ENCODE results near the gene ADGRG3. TPM values are rescaled to one million over a fixed set of nuclear protein-coding genes. Genes with fewer than 3 reads are reported as not detected.

Gene ADGRG3
- total and polyA plus RNA-seq, 9 of the 15 experiments (the other 6 are each of a cell fraction or from before 2014, with no cell fraction given), result 0.09 to 0.52 (median 0.14) TPM; not detected in 3

GRCh38 chr16:57734925-57735754 is 67.0 kb downstream of the ADGRG3 start (continued):
- no peak for TF ChIP-seq HMGN3 (IDR thresholded peaks at IDR 0.05; ENCODE audit: borderline replicate concordance, extremely low read depth, insufficient read length, low read depth, low read length)
- TF ChIP-seq DDX20 (tag; IDR thresholded peaks at IDR 0.05; ENCODE audit: low read depth), result no peak
- TF ChIP-seq PURB (CRISPR knock-in tag; IDR thresholded peaks at IDR 0.05; ENCODE audit: low read depth), result no peak
- no peak for TF ChIP-seq KLF1 (tag; IDR thresholded peaks at IDR 0.05)
- TF ChIP-seq SMARCB1 (IDR thresholded peaks at IDR 0.05; ENCODE audit: insufficient read length, low read depth), result no peak
- peak; percentile 77 for TF ChIP-seq SUPT5H (IDR thresholded peaks at IDR 0.05)
- no peak for TF ChIP-seq HOMEZ (CRISPR knock-in tag; IDR thresholded peaks at IDR 0.05)
- peak; percentile 100 for TF ChIP-seq MBD2 (IDR thresholded peaks at IDR 0.05; ENCODE audit: borderline replicate concordance, low read depth)
- no peak for TF ChIP-seq RERE (CRISPR knock-in tag; IDR thresholded peaks at IDR 0.05; ENCODE audit: borderline replicate concordance)
- no peak for TF ChIP-seq ZNF449 (CRISPR knock-in tag; IDR thresholded peaks at IDR 0.05)
- TF ChIP-seq ZNF217 (CRISPR knock-in tag; IDR thresholded peaks at IDR 0.05), result no peak
- no peak for TF ChIP-seq MIER1 (IDR thresholded peaks at IDR 0.05; ENCODE audit: low read depth)
- TF ChIP-seq ZKSCAN1 (IDR thresholded peaks at IDR 0.05; ENCODE audit: low read depth, low read length), result no peak
- 0 out of 4 replicates have a peak, but pooled peaks of 1 of the 2 experiments have one; percentile 27 for TF ChIP-seq ARNT (IDR thresholded peaks at IDR 0.05)
- TF ChIP-seq RBM15 (IDR thresholded peaks at IDR 0.05; ENCODE audit: insufficient read depth, low read length), result no peak
- TF ChIP-seq TCF7L2 (IDR thresholded peaks at IDR 0.05; ENCODE audit: low read depth, low read length), result no peak
- no peak for TF ChIP-seq ZNF197 (CRISPR knock-in tag; IDR thresholded peaks at IDR 0.05; ENCODE audit: low read depth)
- no peak for TF ChIP-seq PHB2 (IDR thresholded peaks at IDR 0.05; ENCODE audit: low read depth)
- TF ChIP-seq HIVEP1 (CRISPR knock-in tag; IDR thresholded peaks at IDR 0.05), result no peak
- no peak for TF ChIP-seq NBN (IDR thresholded peaks at IDR 0.05; ENCODE audit: low read depth)
